CD14-positive monocyte (primary cell): Measurements from ENCODE around the gene FARP1. TPM values are rescaled to one million over a fixed set of nuclear protein-coding genes. Genes with fewer than 3 reads are reported as not detected.

ENCODE experiments used
- DNase-seq, 3 donors: peaks; one replicate each; pipeline ENCODE4 v3.0.0-alpha.2; 2011 to 2022
- H2AFZ ChIP-seq: 2 replicates; pipeline ENCODE4 v1.6.0; 2012; ENCODE audit warnings: mild to moderate bottlenecking, low read depth, low read length, inconsistent platforms; ENCODE audit not compliant: insufficient read depth, poor library complexity, severe bottlenecking
- H3K27ac ChIP-seq, 2 donors: 1 replicate in 1 of 2; 2 replicates in 1 of 2; pipeline ENCODE4 v1.5.1; 2012 to 2013; ENCODE audit warnings: low read length in 2 of 2, control low read depth in 1 of 2, inconsistent platforms in 1 of 2, low read depth in 1 of 2, mild to moderate bottlenecking in 1 of 2
- H3K27me3 ChIP-seq, 2 donors: one replicate each; pipeline versions ENCODE4 v1.6.0 to v1.6.1; 2011 to 2013; ENCODE audit warnings: low read length in 2 of 2; ENCODE audit not compliant: control insufficient read depth in 2 of 2, insufficient read depth in 2 of 2
- H3K36me3 ChIP-seq, 2 donors: replicated peaks in 1 of 2; 1 replicate in 1 of 2; 2 replicates in 1 of 2; pipeline versions ENCODE4 v1.5.1 to v1.6.1; 2012 to 2013; ENCODE audit warnings: low read length in 2 of 2, control low read depth in 1 of 2, inconsistent platforms in 1 of 2, mild to moderate bottlenecking in 1 of 2; ENCODE audit not compliant: insufficient read depth in 2 of 2, control insufficient read depth in 1 of 2
- H3K4me1 ChIP-seq, 2 donors: 1 replicate in 1 of 2; 2 replicates in 1 of 2; pipeline versions ENCODE4 v1.5.1 to v1.6.1; 2012 to 2013; ENCODE audit warnings: low read length in 2 of 2, control low read depth in 1 of 2, inconsistent platforms in 1 of 2, mild to moderate bottlenecking in 1 of 2, moderate library complexity in 1 of 2; ENCODE audit not compliant: insufficient read depth in 2 of 2, control insufficient read depth in 1 of 2
- H3K4me2 ChIP-seq: replicated peaks from 2 replicates; pipeline ENCODE3; 2012; ENCODE audit warnings: low read length, moderate library complexity, mild to moderate bottlenecking; ENCODE audit not compliant: poor library complexity, severe bottlenecking; ENCODE audit errors: extremely low read depth
- H3K4me3 ChIP-seq, 3 experiments: fragments of 200-600 bp in 1 of 3; sonication (generic) in 1 of 3; replicated peaks in 1 of 3; 1 replicate in 2 of 3; 2 replicates in 1 of 3; pipeline ENCODE4 v1.5.1; 2011 to 2013; ENCODE audit warnings: low read length in 3 of 3, mild to moderate bottlenecking in 3 of 3, control low read depth in 2 of 3, low read depth in 2 of 3, inconsistent platforms in 1 of 3, moderate library complexity in 1 of 3
- H3K79me2 ChIP-seq: 2 replicates; pipeline ENCODE4 v1.6.0; 2012; ENCODE audit warnings: mild to moderate bottlenecking, control low read depth, inconsistent platforms, low read length, moderate library complexity; ENCODE audit not compliant: insufficient read depth
- H3K9ac ChIP-seq: 2 replicates; pipeline ENCODE4 v1.6.0; 2017; ENCODE audit warnings: low read length, mild to moderate bottlenecking; ENCODE audit not compliant: insufficient read depth, poor library complexity, severe bottlenecking
- H3K9me3 ChIP-seq, 2 donors: replicated peaks in 1 of 2; 1 replicate in 1 of 2; 2 replicates in 1 of 2; pipeline versions ENCODE4 v1.5.1 to v1.6.1; 2012 to 2013; ENCODE audit warnings: low read length in 2 of 2, control low read depth in 1 of 2; ENCODE audit not compliant: control insufficient read depth in 1 of 2, insufficient read depth in 1 of 2
- H4K20me1 ChIP-seq: 2 replicates; pipeline ENCODE4 v1.6.0; 2012; ENCODE audit warnings: mild to moderate bottlenecking, low read length, control low read depth, moderate library complexity; ENCODE audit not compliant: insufficient read depth
- H3K27ac Mint-ChIP-seq, 7 donors: one replicate each; pipeline ENCODE4 v1.8.0; 2020; ENCODE audit warnings: mild to moderate bottlenecking in 7 of 7, mixed read lengths in 7 of 7, moderate library complexity in 6 of 7, inconsistent platforms in 2 of 7
- H3K27me3 Mint-ChIP-seq, 3 donors: one replicate each; pipeline ENCODE4 v1.8.0; 2021 to 2022; ENCODE audit warnings: low read depth in 3 of 3, mild to moderate bottlenecking in 3 of 3, mixed read lengths in 3 of 3, moderate library complexity in 3 of 3, inconsistent platforms in 1 of 3
- H3K36me3 Mint-ChIP-seq, 2 donors: one replicate each; pipeline ENCODE4 v1.8.0; 2020; ENCODE audit warnings: mixed read lengths in 2 of 2, inconsistent platforms in 1 of 2, mild to moderate bottlenecking in 1 of 2
- H3K4me1 Mint-ChIP-seq: one replicate; pipeline ENCODE4 v1.8.0; 2020; ENCODE audit warnings: mild to moderate bottlenecking, mixed read lengths
- H3K4me3 Mint-ChIP-seq, 2 donors: one replicate each; pipeline ENCODE4 v1.8.0; 2020; ENCODE audit warnings: mild to moderate bottlenecking in 2 of 2, mixed read lengths in 2 of 2, moderate library complexity in 1 of 2
- H3K9me3 Mint-ChIP-seq, 7 donors: one replicate each; pipeline ENCODE4 v1.8.0; 2020 to 2022; ENCODE audit warnings: mixed read lengths in 7 of 7, mild to moderate bottlenecking in 6 of 7, moderate library complexity in 6 of 7, inconsistent platforms in 2 of 7
- WGBS: methylation state at CpG from one replicate; pipeline ENCODE4 v1.1.5; 2013; ENCODE audit warnings: missing lambda C conversion rate; ENCODE audit not compliant: insufficient coverage; 5-methylcytosine and 5-hydroxymethylcytosine counted together
- intact Hi-C, 2 donors: fragments of 100-400 bp; cut with micrococcal nuclease; formaldehyde crosslinking; loops; one replicate each; pipeline versions ENCODE4 v1.15.0 to v1.15.1; 2023
- polyA plus RNA-seq, 3 donors: library from polyadenylated mRNA; depleted of rRNA in 1 of 3; unstranded in 2 of 3; stranded (reverse) in 1 of 3; fragments of 300-500 nt in 2 of 3; fragments of >200 nt in 1 of 3; fragmentation: Illumina TruSeq in 2 of 3; gene quantifications; 1 replicate in 2 of 3; 2 replicates in 1 of 3; pipeline ENCODE4 v1.2.3, GENCODE V29; 2012 to 2021
- TF ChIP-seq, protein P1 (sequence below): fragments of 200-600 bp; IDR thresholded peaks from one replicate; pipeline ENCODE4 v1.8.0; 2022; ENCODE audit warnings: antibody characterized with exemption, mild to moderate bottlenecking

The FARP1 gene
- polyA plus RNA-seq, 3 donors = 0.01 to 0.16 (median 0.12) TPM

DNA sequence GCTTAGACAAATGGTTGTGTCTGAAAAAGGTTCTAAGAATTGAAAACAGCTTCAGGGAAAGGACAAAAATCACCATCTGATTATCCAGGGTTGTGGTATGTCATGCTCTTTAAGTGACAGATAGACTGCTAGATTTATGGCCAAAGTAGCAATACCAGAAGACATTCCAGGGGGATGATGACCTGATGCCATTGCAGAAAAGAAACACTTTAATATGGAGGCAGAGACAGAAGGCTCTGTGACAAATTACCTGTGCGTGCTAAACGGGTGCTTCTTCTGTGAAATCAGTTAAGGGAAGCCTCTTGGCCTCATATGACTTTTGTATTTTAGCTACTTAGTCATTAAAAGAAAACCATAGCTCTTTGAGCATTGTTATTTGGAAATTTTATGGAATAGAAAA is 178.5 kb downstream of the FARP1 start:
- intact Hi-C loops = no loop called here
- H3K36me3 Mint-ChIP-seq = no peaks in the 10 kb centered on the region
- Histone ChIP-seq H3K27me3 (no peaks in the 10 kb centered on the region), H3K36me3 (no peaks in the 10 kb centered on the region), H3K79me2 (no peaks in the 10 kb centered on the region), H3K9me3 (peaks cover 0 to 3% of the 10 kb centered on the region in 2 donors), H2AFZ (no peak overlapping the region), H3K27ac (no peak overlapping the region), H3K4me2 (no peak overlapping the region), H3K4me3 (no peak overlapping the region), H3K9ac (no peak overlapping the region), H4K20me1 (no peaks in the 10 kb centered on the region), H3K4me1 (no peaks in the 10 kb centered on the region)
- H3K9me3 Mint-ChIP-seq = peaks cover 0 to 9% (median 4%) of the 10 kb centered on the region in 7 donors
- no CpG with 5 or more reads among the region's 2 CpGs for WGBS
- no peak for DNase-seq
- H3K27me3 Mint-ChIP-seq = peaks cover 1 to 8% (median 2%) of the 10 kb centered on the region in 3 donors
- no peaks in the 10 kb centered on the region for H3K4me1 Mint-ChIP-seq
- H3K4me3 Mint-ChIP-seq = no peak overlapping the region
- TF ChIP-seq, protein P1, sequence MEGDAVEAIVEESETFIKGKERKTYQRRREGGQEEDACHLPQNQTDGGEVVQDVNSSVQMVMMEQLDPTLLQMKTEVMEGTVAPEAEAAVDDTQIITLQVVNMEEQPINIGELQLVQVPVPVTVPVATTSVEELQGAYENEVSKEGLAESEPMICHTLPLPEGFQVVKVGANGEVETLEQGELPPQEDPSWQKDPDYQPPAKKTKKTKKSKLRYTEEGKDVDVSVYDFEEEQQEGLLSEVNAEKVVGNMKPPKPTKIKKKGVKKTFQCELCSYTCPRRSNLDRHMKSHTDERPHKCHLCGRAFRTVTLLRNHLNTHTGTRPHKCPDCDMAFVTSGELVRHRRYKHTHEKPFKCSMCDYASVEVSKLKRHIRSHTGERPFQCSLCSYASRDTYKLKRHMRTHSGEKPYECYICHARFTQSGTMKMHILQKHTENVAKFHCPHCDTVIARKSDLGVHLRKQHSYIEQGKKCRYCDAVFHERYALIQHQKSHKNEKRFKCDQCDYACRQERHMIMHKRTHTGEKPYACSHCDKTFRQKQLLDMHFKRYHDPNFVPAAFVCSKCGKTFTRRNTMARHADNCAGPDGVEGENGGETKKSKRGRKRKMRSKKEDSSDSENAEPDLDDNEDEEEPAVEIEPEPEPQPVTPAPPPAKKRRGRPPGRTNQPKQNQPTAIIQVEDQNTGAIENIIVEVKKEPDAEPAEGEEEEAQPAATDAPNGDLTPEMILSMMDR = no peak
- no peak overlapping the region for H3K27ac Mint-ChIP-seq

DNA sequence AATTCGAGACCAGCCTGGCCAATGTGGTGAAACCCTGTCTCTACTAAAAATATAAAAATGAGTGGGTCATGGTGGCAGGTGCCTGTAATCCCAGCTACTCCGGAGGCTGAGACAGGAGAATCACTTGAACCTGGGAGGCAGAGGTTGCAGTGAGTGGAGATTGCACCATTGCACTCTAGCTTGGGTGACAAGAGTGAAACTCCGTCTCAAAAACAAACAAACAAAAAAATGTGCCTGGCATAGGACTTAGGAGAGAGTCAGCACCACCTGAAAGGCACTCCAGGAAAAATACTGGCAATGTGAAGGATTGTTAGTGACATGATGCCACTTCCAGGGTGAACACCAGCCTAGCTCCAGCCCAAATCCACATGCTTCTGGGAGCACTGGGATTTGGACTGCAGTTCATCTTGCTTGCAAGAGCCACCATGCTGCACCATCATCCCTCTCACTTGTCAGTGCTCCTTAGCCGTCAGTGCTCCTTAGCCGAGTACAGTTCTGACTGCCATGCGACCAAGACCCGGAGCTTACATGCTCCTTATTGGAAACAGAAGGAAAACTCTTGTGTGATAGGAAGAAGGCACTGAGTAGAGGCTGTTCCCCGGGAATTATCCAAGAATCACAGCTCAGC is 179.3 kb downstream of the FARP1 start:
- no peaks in the 10 kb centered on the region for H3K79me2 ChIP-seq
- no peak overlapping the region for H3K27ac Mint-ChIP-seq
- no peak overlapping the region for H3K4me3 ChIP-seq
- peaks cover 0 to 3% of the 10 kb centered on the region in 2 donors for H3K9me3 ChIP-seq
- peaks cover 0 to 9% (median 4%) of the 10 kb centered on the region in 7 donors for H3K9me3 Mint-ChIP-seq
- no peaks in the 10 kb centered on the region for H4K20me1 ChIP-seq
- H3K4me1 ChIP-seq = no peaks in the 10 kb centered on the region
- TF ChIP-seq, protein P1 = no peak
- no peak overlapping the region for H3K4me2 ChIP-seq
- H3K4me1 Mint-ChIP-seq = no peaks in the 10 kb centered on the region
- H3K36me3 Mint-ChIP-seq = no peaks in the 10 kb centered on the region
- no peak for DNase-seq
- H3K4me3 Mint-ChIP-seq = no peak overlapping the region
- no peak overlapping the region for H3K27ac ChIP-seq
- peaks cover 1 to 8% (median 2%) of the 10 kb centered on the region in 3 donors for H3K27me3 Mint-ChIP-seq
- WGBS = 100% methylated on average over 3 of the region's 8 CpGs
- H2AFZ ChIP-seq = no peak overlapping the region
- intact Hi-C loops = no loop called here
- no peak overlapping the region for H3K9ac ChIP-seq
- no peaks in the 10 kb centered on the region for H3K36me3 ChIP-seq
- no peaks in the 10 kb centered on the region for H3K27me3 ChIP-seq
